Measurements from ENCODE around the gene HPF1. TPM values are rescaled to one million over a fixed set of nuclear protein-coding genes. Genes with fewer than 3 reads are reported as not detected.

HPF1 gene
- total RNA-seq, 1 donor from 2014 or later = 28.4 TPM

DNA sequence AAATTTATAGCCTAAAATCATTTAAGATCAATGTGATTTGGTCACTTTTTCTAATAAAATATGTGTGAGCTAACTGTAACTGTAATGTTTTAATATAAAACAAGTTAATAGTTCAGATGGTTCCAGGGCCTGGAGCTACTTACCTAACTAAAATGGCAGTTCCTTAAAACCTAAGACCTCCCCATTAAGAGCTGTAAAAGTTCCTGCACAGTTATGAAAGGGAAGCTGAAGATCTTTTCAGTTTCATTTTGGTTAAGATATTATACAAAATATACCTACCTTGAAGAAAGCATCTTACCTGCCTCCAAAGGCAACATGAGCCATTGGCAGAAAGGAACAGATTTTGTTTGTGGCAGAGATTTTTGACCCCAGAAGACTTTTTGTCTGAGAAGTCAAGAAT lies 30.1 kb downstream of the HPF1 start:
- Mint-ChIP-seq H3K4me3 (no peak overlapping the region), H3K4me1 (no peaks in the 10 kb centered on the region), H3K36me3 (peaks cover 6% of the 10 kb centered on the region), H3K27ac (no peak overlapping the region), H3K9me3 (no peaks in the 10 kb centered on the region), H3K27me3 (ENCODE audit: low read depth) (no peaks in the 10 kb centered on the region)
- TF ChIP-seq, protein P1, sequence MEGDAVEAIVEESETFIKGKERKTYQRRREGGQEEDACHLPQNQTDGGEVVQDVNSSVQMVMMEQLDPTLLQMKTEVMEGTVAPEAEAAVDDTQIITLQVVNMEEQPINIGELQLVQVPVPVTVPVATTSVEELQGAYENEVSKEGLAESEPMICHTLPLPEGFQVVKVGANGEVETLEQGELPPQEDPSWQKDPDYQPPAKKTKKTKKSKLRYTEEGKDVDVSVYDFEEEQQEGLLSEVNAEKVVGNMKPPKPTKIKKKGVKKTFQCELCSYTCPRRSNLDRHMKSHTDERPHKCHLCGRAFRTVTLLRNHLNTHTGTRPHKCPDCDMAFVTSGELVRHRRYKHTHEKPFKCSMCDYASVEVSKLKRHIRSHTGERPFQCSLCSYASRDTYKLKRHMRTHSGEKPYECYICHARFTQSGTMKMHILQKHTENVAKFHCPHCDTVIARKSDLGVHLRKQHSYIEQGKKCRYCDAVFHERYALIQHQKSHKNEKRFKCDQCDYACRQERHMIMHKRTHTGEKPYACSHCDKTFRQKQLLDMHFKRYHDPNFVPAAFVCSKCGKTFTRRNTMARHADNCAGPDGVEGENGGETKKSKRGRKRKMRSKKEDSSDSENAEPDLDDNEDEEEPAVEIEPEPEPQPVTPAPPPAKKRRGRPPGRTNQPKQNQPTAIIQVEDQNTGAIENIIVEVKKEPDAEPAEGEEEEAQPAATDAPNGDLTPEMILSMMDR (IDR thresholded peaks at IDR 0.05; ENCODE audit: unreplicated experiment) = no peak
- no peak for DNase-seq (ENCODE audit: low spot score in 2 of 2, unreplicated experiment in 2 of 2)

DNA sequence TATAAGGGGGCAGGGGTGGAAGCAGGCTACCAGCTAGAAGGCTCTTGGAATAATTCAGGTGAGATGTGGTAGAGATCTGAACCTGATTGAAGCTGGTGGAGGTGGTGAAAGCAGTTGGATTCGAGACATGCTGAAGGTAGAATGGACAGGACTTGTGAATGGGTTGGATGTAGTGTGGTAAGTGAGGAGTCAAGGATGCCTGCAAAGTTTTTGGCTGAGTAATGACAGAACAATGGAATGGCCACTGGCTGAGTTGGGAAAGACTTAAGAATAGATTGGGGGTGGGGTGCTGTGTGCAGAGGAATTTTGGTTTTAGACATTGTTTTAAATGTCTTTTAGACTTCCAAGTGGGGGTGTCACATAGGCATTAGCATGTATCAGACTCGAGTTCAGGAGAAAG lies 33.5 kb downstream of the HPF1 start:
- H3K27me3 Mint-ChIP-seq (ENCODE audit: low read depth) = no peaks in the 10 kb centered on the region
- no peaks in the 10 kb centered on the region for H3K9me3 Mint-ChIP-seq
- no peaks in the 10 kb centered on the region for H3K4me1 Mint-ChIP-seq
- H3K4me3 Mint-ChIP-seq = no peak overlapping the region
- no peak for DNase-seq (ENCODE audit: low spot score in 2 of 2, unreplicated experiment in 2 of 2)
- no peak overlapping the region for H3K27ac Mint-ChIP-seq
- H3K36me3 Mint-ChIP-seq = no peaks in the 10 kb centered on the region
- TF ChIP-seq, protein P1 (IDR thresholded peaks at IDR 0.05; ENCODE audit: unreplicated experiment) = no peak

DNA sequence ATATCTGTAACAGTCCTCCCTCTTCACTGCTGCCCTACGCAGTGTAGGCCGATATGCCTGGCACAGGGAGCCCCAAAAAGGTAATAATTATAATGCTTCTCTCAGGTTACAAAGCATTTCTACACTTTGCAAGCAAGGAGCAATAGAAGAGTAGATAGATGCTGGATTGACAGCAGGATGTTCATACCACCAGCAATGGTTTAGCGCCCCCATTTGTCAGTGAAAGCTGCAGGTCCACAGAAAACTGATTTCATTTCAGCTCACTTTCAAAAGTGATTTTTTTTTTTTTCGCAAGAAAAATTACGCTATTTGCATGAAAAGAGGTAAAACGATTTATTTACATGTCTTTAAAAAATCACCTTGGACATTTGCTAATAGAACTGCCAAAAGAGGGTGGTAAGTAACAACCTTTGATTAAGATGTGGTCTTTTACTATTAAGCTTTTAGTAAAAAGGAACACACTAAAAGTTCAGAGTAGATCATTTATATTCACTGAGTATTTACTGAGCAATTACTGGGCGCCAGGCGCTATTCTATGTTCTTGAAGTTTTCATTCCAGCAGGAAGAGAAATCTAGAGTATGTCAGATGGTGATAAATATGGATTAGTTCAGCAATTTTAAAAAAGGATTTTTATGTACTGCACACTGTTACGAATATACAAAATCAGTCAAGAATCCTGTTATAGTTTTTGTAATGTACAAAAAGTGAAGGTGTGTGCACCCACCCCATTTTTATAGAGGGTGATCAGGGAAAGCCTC lies 34.4 kb downstream of the HPF1 start:
- Mint-ChIP-seq H3K27me3 (ENCODE audit: low read depth) (no peaks in the 10 kb centered on the region), H3K4me3 (no peak overlapping the region), H3K4me1 (no peaks in the 10 kb centered on the region), H3K9me3 (no peaks in the 10 kb centered on the region), H3K27ac (no peak overlapping the region), H3K36me3 (no peaks in the 10 kb centered on the region)
- TF ChIP-seq, protein P1 (IDR thresholded peaks at IDR 0.05; ENCODE audit: unreplicated experiment) = no peak
- DNase-seq (ENCODE audit: low spot score in 2 of 2, unreplicated experiment in 2 of 2) = no peak

GRCh38 chr4:169720529-169720928 lies 37.2 kb downstream of the HPF1 start:
- no peak overlapping the region for H3K27ac Mint-ChIP-seq
- H3K27me3 Mint-ChIP-seq (ENCODE audit: low read depth) = no peaks in the 10 kb centered on the region
- TF ChIP-seq, protein P1 (IDR thresholded peaks at IDR 0.05; ENCODE audit: unreplicated experiment) = no peak
- H3K9me3 Mint-ChIP-seq = no peaks in the 10 kb centered on the region
- no peak overlapping the region for H3K4me3 Mint-ChIP-seq
- no peaks in the 10 kb centered on the region for H3K4me1 Mint-ChIP-seq
- H3K36me3 Mint-ChIP-seq = peaks cover 5% of the 10 kb centered on the region
- DNase-seq (ENCODE audit: low spot score in 2 of 2, unreplicated experiment in 2 of 2) = no peak

- H3K27ac Mint-ChIP-seq = no peak overlapping the region
- no peaks in the 10 kb centered on the region for H3K4me1 Mint-ChIP-seq
- no peaks in the 10 kb centered on the region for H3K27me3 Mint-ChIP-seq (ENCODE audit: low read depth)
- TF ChIP-seq, protein P1 (IDR thresholded peaks at IDR 0.05; ENCODE audit: unreplicated experiment) = no peak
- no peaks in the 10 kb centered on the region for H3K9me3 Mint-ChIP-seq
- no peak overlapping the region for H3K4me3 Mint-ChIP-seq
- H3K36me3 Mint-ChIP-seq = peaks cover 13% of the 10 kb centered on the region
- no peak for DNase-seq (ENCODE audit: low spot score in 2 of 2, unreplicated experiment in 2 of 2)
These were observed 41.1 kb downstream of the HPF1 start for GRCh38 chr4:169716677-169717076.

Measured in mesothelial cell of epicardium (in vitro differentiated cells).